Measurements from ENCODE around the gene CDH13.

The CDH13 gene

DNA sequence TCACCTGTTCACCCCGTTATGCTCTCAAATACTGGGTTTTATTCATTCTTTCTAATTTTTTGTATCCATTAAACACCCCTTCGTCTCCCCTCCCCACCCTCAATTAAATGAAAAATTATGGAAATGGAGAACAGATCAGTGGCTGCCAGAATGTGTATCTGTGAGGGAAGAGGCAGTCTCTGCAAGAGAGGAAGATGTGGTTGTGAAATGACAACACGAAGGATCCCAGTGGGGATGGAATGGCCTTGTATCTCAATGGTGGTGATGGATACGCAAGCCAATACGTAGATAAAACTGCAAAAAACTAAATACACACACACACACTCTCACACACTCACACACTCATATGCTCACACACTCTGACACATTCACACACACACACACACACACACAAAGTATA lies 570.7 kb downstream of the CDH13 start:
- TF ChIP-seq, protein P1, sequence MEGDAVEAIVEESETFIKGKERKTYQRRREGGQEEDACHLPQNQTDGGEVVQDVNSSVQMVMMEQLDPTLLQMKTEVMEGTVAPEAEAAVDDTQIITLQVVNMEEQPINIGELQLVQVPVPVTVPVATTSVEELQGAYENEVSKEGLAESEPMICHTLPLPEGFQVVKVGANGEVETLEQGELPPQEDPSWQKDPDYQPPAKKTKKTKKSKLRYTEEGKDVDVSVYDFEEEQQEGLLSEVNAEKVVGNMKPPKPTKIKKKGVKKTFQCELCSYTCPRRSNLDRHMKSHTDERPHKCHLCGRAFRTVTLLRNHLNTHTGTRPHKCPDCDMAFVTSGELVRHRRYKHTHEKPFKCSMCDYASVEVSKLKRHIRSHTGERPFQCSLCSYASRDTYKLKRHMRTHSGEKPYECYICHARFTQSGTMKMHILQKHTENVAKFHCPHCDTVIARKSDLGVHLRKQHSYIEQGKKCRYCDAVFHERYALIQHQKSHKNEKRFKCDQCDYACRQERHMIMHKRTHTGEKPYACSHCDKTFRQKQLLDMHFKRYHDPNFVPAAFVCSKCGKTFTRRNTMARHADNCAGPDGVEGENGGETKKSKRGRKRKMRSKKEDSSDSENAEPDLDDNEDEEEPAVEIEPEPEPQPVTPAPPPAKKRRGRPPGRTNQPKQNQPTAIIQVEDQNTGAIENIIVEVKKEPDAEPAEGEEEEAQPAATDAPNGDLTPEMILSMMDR (IDR thresholded peaks at IDR 0.05; ENCODE audit: insufficient read depth, low read length, poor library complexity, severe bottlenecking) = no peak
- Histone ChIP-seq H3K27me3 (replicated peaks; ENCODE audit: control insufficient read depth, insufficient read depth, low read length) (no peaks in the 10 kb centered on the region), H3K36me3 (ENCODE audit: control insufficient read depth, insufficient read depth, low read length) (no peaks in the 10 kb centered on the region), H3K4me3 (replicated peaks; ENCODE audit: low read depth, low read length) (no peak overlapping the region)
- no peak for DNase-seq (ENCODE audit: extremely low read depth, insufficient read length)

DNA sequence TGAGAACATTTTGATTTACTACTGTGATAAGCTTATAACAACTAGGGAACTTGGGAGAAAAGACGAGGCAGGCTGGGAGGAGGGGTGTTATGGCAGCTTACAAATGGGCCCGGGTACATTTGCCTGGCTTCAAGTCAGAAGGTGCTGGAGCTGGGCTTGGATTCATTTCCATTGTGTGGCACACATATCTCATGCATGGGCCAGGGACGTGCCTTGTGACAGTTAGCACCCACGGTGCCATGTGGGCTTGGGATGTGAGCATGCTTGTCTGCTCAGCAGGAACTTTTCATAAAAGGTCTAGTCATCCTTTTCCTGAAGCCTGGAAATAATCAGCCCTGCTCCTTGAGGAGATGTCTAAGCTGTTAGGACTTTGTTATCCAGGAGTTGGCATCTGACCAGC lies 572.2 kb downstream of the CDH13 start:
- Histone ChIP-seq H3K27me3 (replicated peaks; ENCODE audit: control insufficient read depth, insufficient read depth, low read length) (no peaks in the 10 kb centered on the region), H3K4me3 (replicated peaks; ENCODE audit: low read depth, low read length) (no peak overlapping the region), H3K36me3 (ENCODE audit: control insufficient read depth, insufficient read depth, low read length) (no peaks in the 10 kb centered on the region)
- TF ChIP-seq, protein P1 (IDR thresholded peaks at IDR 0.05; ENCODE audit: insufficient read depth, low read length, poor library complexity, severe bottlenecking) = no peak
- DNase-seq (ENCODE audit: extremely low read depth, insufficient read length) = no peak

DNA sequence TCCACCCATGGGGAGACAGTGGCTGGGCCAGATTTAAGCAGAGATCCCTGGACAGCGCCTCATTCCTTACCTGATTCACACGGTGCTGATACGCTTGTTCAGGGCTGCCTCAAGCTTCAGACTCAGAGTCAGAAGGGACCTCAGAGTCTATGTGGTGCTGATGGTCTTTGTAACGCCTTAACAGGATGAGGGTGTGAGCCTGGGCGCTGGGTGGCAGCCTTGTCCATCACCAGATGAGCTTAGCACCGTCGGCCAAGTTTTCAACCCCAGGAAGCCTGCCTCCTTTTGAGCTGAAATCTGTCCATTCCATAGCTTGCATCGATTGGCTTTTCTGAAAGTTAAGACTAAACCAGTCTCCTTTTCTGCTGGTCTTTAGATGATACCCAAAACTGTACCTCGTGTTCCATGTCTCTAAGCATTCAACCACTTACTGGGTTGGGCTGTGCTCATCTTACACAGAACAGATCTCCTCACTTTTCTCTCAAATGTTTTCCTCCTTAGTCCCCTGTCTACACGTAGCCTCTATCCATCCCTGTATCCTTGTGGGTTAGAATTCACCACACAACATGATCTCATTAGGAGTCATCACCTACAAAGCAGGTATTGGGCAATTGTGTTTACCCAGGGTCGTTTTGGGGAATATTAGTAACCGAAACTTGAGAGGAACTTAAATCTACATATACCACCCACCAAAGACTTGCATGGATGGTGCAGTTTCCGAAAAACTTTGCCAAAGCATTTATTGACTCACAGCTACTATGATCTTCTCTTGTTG lies 573.4 kb downstream of the CDH13 start:
- no peak for DNase-seq (ENCODE audit: extremely low read depth, insufficient read length)
- Histone ChIP-seq H3K4me3 (replicated peaks; ENCODE audit: low read depth, low read length) (no peak overlapping the region), H3K36me3 (ENCODE audit: control insufficient read depth, insufficient read depth, low read length) (no peaks in the 10 kb centered on the region), H3K27me3 (replicated peaks; ENCODE audit: control insufficient read depth, insufficient read depth, low read length) (no peaks in the 10 kb centered on the region)
- TF ChIP-seq, protein P1 (IDR thresholded peaks at IDR 0.05; ENCODE audit: insufficient read depth, low read length, poor library complexity, severe bottlenecking) = no peak

DNA sequence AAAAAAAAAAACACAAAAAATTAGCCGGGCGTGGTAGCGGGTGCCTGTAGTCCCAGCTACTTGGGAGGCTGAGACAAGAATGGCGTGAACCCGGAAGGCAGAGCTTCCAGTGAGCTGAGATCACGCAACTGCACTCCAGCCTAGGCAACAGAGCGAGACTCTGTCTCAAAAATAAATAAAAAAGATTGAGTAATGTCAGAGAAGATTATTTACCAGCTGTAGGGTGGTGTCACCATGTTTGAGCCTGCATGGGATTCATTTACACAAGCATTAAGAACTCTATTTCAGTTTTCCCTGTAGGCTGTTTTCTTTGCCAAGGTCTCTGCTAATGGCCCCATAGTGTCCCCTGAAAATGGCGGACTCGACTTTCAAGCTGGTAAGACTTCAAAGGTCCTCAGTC lies 575.0 kb downstream of the CDH13 start:
- no peak for DNase-seq (ENCODE audit: extremely low read depth, insufficient read length)
- TF ChIP-seq, protein P1 (IDR thresholded peaks at IDR 0.05; ENCODE audit: insufficient read depth, low read length, poor library complexity, severe bottlenecking) = no peak
- no peaks in the 10 kb centered on the region for H3K27me3 ChIP-seq (replicated peaks; ENCODE audit: control insufficient read depth, insufficient read depth, low read length)
- H3K4me3 ChIP-seq (replicated peaks; ENCODE audit: low read depth, low read length) = no peak overlapping the region
- H3K36me3 ChIP-seq (ENCODE audit: control insufficient read depth, insufficient read depth, low read length) = no peaks in the 10 kb centered on the region

DNA sequence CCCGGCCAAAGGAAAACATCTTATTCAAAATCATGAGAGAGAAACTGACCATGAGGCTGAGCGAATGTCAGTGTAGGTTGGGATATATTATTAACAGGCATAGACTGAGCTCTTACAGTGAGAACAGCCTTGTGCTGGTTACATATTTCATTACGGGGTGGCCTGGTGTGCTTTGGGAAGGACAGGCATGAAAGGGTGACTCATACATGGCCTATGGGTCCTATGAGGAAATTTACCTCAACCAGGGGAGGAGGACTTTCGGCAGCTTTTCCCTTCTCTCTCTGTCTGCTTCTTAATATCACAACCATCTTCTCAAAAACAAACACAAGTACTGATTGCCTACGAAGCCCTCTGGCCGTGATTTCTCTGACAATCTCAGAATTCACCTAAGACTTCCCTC lies 579.1 kb downstream of the CDH13 start:
- no peak overlapping the region for H3K4me3 ChIP-seq (replicated peaks; ENCODE audit: low read depth, low read length)
- H3K27me3 ChIP-seq (replicated peaks; ENCODE audit: control insufficient read depth, insufficient read depth, low read length) = no peaks in the 10 kb centered on the region
- TF ChIP-seq, protein P1 (IDR thresholded peaks at IDR 0.05; ENCODE audit: insufficient read depth, low read length, poor library complexity, severe bottlenecking) = no peak
- no peaks in the 10 kb centered on the region for H3K36me3 ChIP-seq (ENCODE audit: control insufficient read depth, insufficient read depth, low read length)
- DNase-seq (ENCODE audit: extremely low read depth, insufficient read length) = no peak
